Stimulated activated CD4-positive, alpha-beta T cell treated with anti-CD3 and anti-CD28 coated beads, Interleukin-1b, Interleukin-23, amount 100 ng/mL, for 1 hour (primary cell): ENCODE data around the gene NBPF4.
"Not testable (repeated sequence)": the region's sequence is repeated elsewhere in the genome, so short reads cannot be mapped to it uniquely, and the experiment has no call there.

Source experiments
- DNase-seq, 2 donors: peaks; one replicate each; pipeline ENCODE4 v3.0.0-alpha.2; 2020; ENCODE audit warnings: low read depth in 2 of 2

The NBPF4 gene

GRCh38 chr1:108209456-108210108 lies 34.3 kb downstream of the NBPF4 start:
- DNase-seq = no peak

GRCh38 chr1:108208724-108209446 lies 35.0 kb downstream of the NBPF4 start:
- DNase-seq = no peak

GRCh38 chr1:108203582-108203981 lies 40.3 kb downstream of the NBPF4 start:
- not testable (repeated sequence) for DNase-seq

- no peak for DNase-seq
Observed at GRCh38 chr1:108201687-108202086, 42.2 kb downstream of the NBPF4 start.

- DNase-seq = peak in 1 of 2 donors; percentile 8
Observed at GRCh38 chr1:108200687-108201051, 43.2 kb downstream of the NBPF4 start.

- DNase-seq = peak; percentile 29
Observed at GRCh38 chr1:108199781-108200686, 43.8 kb downstream of the NBPF4 start, which contains the start of gene SLC25A24. TSS of gene SLC25A24 (minus strand) at chr1:108200343. CDS start at chr1:108200138, 205 bp downstream.

- no peak for DNase-seq
Observed at GRCh38 chr1:108199201-108199691, 44.6 kb downstream of the NBPF4 start.

- no peak for DNase-seq
Observed at GRCh38 chr1:108194051-108194450, 49.8 kb downstream of the NBPF4 start.

- no peak for DNase-seq
Observed at GRCh38 chr1:108193333-108193732, 50.5 kb downstream of the NBPF4 start.

GRCh38 chr1:108192581-108192980 lies 51.3 kb downstream of the NBPF4 start:
- DNase-seq = no peak

GRCh38 chr1:108190686-108191416 lies 53.0 kb downstream of the NBPF4 start:
- DNase-seq = no peak

- DNase-seq = no peak
Observed at GRCh38 chr1:108190001-108190634, 53.8 kb downstream of the NBPF4 start.

- DNase-seq = no peak
Observed at GRCh38 chr1:108188801-108189200, 55.1 kb downstream of the NBPF4 start.

- DNase-seq = no peak
Observed at GRCh38 chr1:108182959-108183700, 60.7 kb downstream of the NBPF4 start.

GRCh38 chr1:108179018-108179417 lies 64.9 kb downstream of the NBPF4 start:
- no peak for DNase-seq
